ENCODE results near the gene BRIP1. TPM values are rescaled to one million over a fixed set of nuclear protein-coding genes. Genes with fewer than 3 reads are reported as not detected.

BRIP1 gene
- total RNA-seq, 1 experiment from 2014 or later, result 4.7 TPM

- H3K4me1 Mint-ChIP-seq (ENCODE audit: insufficient read depth, unreplicated experiment), result peaks cover 8% of the 10 kb centered on the region
- no peak for TF ChIP-seq CTCF (IDR thresholded peaks at IDR 0.05; ENCODE audit: unreplicated experiment)
- CTCF ChIA-PET, result no interaction called here
- H3K27ac Mint-ChIP-seq (ENCODE audit: low read depth, unreplicated experiment), result no peak overlapping the region
- DNase-seq (ENCODE audit: unreplicated experiment), result no peak
- H3K4me3 Mint-ChIP-seq (ENCODE audit: unreplicated experiment), result no peak overlapping the region
- H3K27me3 Mint-ChIP-seq (ENCODE audit: insufficient read depth, unreplicated experiment), result no peaks in the 10 kb centered on the region
- intact Hi-C loops (cut with micrococcal nuclease), result no loop called here
- no peaks in the 10 kb centered on the region for H3K36me3 Mint-ChIP-seq (ENCODE audit: insufficient read depth, unreplicated experiment)
- H3K9me3 Mint-ChIP-seq (ENCODE audit: unreplicated experiment), result no peaks in the 10 kb centered on the region
- BruUV-seq (replicated peaks), result no TSS peak
- POLR2A ChIA-PET, result no interaction called here
Measured at GRCh38 chr17:61817452-61817851, 45.9 kb downstream of the BRIP1 start.

- no TSS peak for BruUV-seq (replicated peaks)
- Mint-ChIP-seq H3K27ac (ENCODE audit: low read depth, unreplicated experiment) (no peak overlapping the region), H3K27me3 (ENCODE audit: insufficient read depth, unreplicated experiment) (no peaks in the 10 kb centered on the region), H3K36me3 (ENCODE audit: insufficient read depth, unreplicated experiment) (no peaks in the 10 kb centered on the region), H3K4me1 (ENCODE audit: insufficient read depth, unreplicated experiment) (peaks cover 6% of the 10 kb centered on the region), H3K9me3 (ENCODE audit: unreplicated experiment) (no peaks in the 10 kb centered on the region), H3K4me3 (ENCODE audit: unreplicated experiment) (no peak overlapping the region)
- no peak for DNase-seq (ENCODE audit: unreplicated experiment)
- ChIA-PET POLR2A (no interaction called here), CTCF (interaction anchor here (1.7 kb wide), 1 partner anchor 181 kb away, joined by 4 read pairs; no protein-coding TSS in a partner anchor)
- intact Hi-C loops (cut with micrococcal nuclease), result no loop called here
- TF ChIP-seq CTCF (IDR thresholded peaks at IDR 0.05; ENCODE audit: unreplicated experiment), result no peak
Measured at GRCh38 chr17:61816538-61816937, 46.8 kb downstream of the BRIP1 start.

GRCh38 chr17:61815863-61816503 lies 47.3 kb downstream of the BRIP1 start:
- Mint-ChIP-seq H3K4me3 (ENCODE audit: unreplicated experiment) (no peak overlapping the region), H3K27ac (ENCODE audit: low read depth, unreplicated experiment) (no peak overlapping the region), H3K4me1 (ENCODE audit: insufficient read depth, unreplicated experiment) (peaks cover 6% of the 10 kb centered on the region), H3K27me3 (ENCODE audit: insufficient read depth, unreplicated experiment) (no peaks in the 10 kb centered on the region), H3K36me3 (ENCODE audit: insufficient read depth, unreplicated experiment) (no peaks in the 10 kb centered on the region), H3K9me3 (ENCODE audit: unreplicated experiment) (no peaks in the 10 kb centered on the region)
- CTCF ChIA-PET, result interaction anchor here (1.7 kb wide), 1 partner anchor 181 kb away, joined by 4 read pairs; no protein-coding TSS in a partner anchor
- POLR2A ChIA-PET, result no interaction called here
- BruUV-seq (replicated peaks), result no TSS peak
- TF ChIP-seq CTCF (IDR thresholded peaks at IDR 0.05; ENCODE audit: unreplicated experiment), result no peak
- intact Hi-C loops (cut with micrococcal nuclease), result no loop called here
- no peak for DNase-seq (ENCODE audit: unreplicated experiment)

GRCh38 chr17:61814485-61814884 lies 48.8 kb downstream of the BRIP1 start:
- DNase-seq (ENCODE audit: unreplicated experiment), result no peak
- no peaks in the 10 kb centered on the region for H3K36me3 Mint-ChIP-seq (ENCODE audit: insufficient read depth, unreplicated experiment)
- POLR2A ChIA-PET, result interaction anchor here (1.0 kb wide), 1 partner anchor 251 kb away, joined by 3 read pairs; no protein-coding TSS in a partner anchor
- no peaks in the 10 kb centered on the region for H3K27me3 Mint-ChIP-seq (ENCODE audit: insufficient read depth, unreplicated experiment)
- no TSS peak for BruUV-seq (replicated peaks)
- no peaks in the 10 kb centered on the region for H3K9me3 Mint-ChIP-seq (ENCODE audit: unreplicated experiment)
- TF ChIP-seq CTCF (IDR thresholded peaks at IDR 0.05; ENCODE audit: unreplicated experiment), result no peak
- intact Hi-C loops (cut with micrococcal nuclease), result no loop called here
- H3K4me3 Mint-ChIP-seq (ENCODE audit: unreplicated experiment), result no peak overlapping the region
- no peak overlapping the region for H3K27ac Mint-ChIP-seq (ENCODE audit: low read depth, unreplicated experiment)
- CTCF ChIA-PET, result interaction anchor here (1.1 kb wide), 1 partner anchor 13 kb away, joined by 4 read pairs; no protein-coding TSS in a partner anchor
- H3K4me1 Mint-ChIP-seq (ENCODE audit: insufficient read depth, unreplicated experiment), result peaks cover 16% of the 10 kb centered on the region
